Activated naive CD8-positive, alpha-beta T cell treated with anti-CD3 and anti-CD28 coated beads, Interleukin-2, amount 50 U/mL, for 24 hours (primary cell): Measurements from ENCODE around the gene NUCB1.
"Not testable (repeated sequence)": the region's sequence is repeated elsewhere in the genome, so short reads cannot be mapped to it uniquely, and the experiment has no call there.

Experiments used
- ATAC-seq: fragments of 150-1000 bp; cut with Tn5 transposase; one replicate; pipeline ENCODE4 v1.10.0; 2021
- DNase-seq: peaks from one replicate; pipeline ENCODE4 v3.0.0; 2021
- H3K27ac Mint-ChIP-seq: one replicate; pipeline ENCODE4 v1.8.0; 2021; ENCODE audit warnings: mild to moderate bottlenecking, mixed read lengths
- H3K27me3 Mint-ChIP-seq: one replicate; pipeline ENCODE4 v1.8.0; 2021; ENCODE audit warnings: mixed read lengths
- H3K36me3 Mint-ChIP-seq: one replicate; pipeline ENCODE4 v1.8.0; 2021; ENCODE audit warnings: low read depth, mixed read lengths
- H3K4me1 Mint-ChIP-seq: one replicate; pipeline ENCODE4 v1.8.0; 2021; ENCODE audit warnings: mixed read lengths
- H3K4me3 Mint-ChIP-seq: one replicate; pipeline ENCODE4 v1.8.0; 2021; ENCODE audit warnings: mild to moderate bottlenecking, moderate library complexity, mixed read lengths
- H3K9me3 Mint-ChIP-seq: one replicate; pipeline ENCODE4 v1.8.0; 2021; ENCODE audit warnings: mixed read lengths

Gene NUCB1

GRCh38 chr19:48870048-48870447 lies 30.1 kb upstream of the NUCB1 start:
- Mint-ChIP-seq H3K36me3 (peaks cover 30% of the 10 kb centered on the region), H3K4me3 (no peak overlapping the region), H3K4me1 (peaks cover 31% of the 10 kb centered on the region), H3K27me3 (peaks cover 7% of the 10 kb centered on the region), H3K27ac (no peak overlapping the region), H3K9me3 (no peaks in the 10 kb centered on the region)
- ATAC-seq (no peak), DNase-seq (no peak)

- peaks cover 43% of the 10 kb centered on the region for H3K36me3 Mint-ChIP-seq
- peak overlapping the region; percentile 97 for H3K4me3 Mint-ChIP-seq
- not testable (repeated sequence) for ATAC-seq, DNase-seq, H3K9me3 Mint-ChIP-seq, H3K27me3 Mint-ChIP-seq
- peaks cover 46% of the 10 kb centered on the region for H3K4me1 Mint-ChIP-seq
- H3K27ac Mint-ChIP-seq = peak overlapping the region; percentile 99
These were observed 28.5 kb upstream of the NUCB1 start for GRCh38 chr19:48871471-48872181.

- H3K9me3 Mint-ChIP-seq = no peaks in the 10 kb centered on the region
- H3K4me3 Mint-ChIP-seq = peak within 1 kb of the TSS; percentile 97
These were observed 27.8 kb upstream of the NUCB1 start, which contains the start of gene PPP1R15A for GRCh38 chr19:48872182-48872883. PPP1R15A (plus strand) TSS chr19:48872421; CDS start chr19:48873234, 813 bp downstream.

GRCh38 chr19:48872884-48873475 lies 27.1 kb upstream of the NUCB1 start:
- Mint-ChIP-seq H3K27me3 (peaks cover 6% of the 10 kb centered on the region), H3K9me3 (no peaks in the 10 kb centered on the region), H3K4me3 (peak overlapping the region; percentile 97), H3K36me3 (peaks cover 50% of the 10 kb centered on the region), H3K27ac (peak overlapping the region; percentile 99), H3K4me1 (peaks cover 57% of the 10 kb centered on the region)
- DNase-seq = peak; percentile 76
- peak; percentile 51 for ATAC-seq

More at GRCh38 chr19:48872182-48872883, 27.8 kb upstream of the NUCB1 start, which contains the start of gene PPP1R15A:
- Mint-ChIP-seq H3K27me3 (peaks cover 7% of the 10 kb centered on the region), H3K4me1 (peaks cover 51% of the 10 kb centered on the region), H3K27ac (peak within 1 kb of the TSS; percentile 99), H3K36me3 (peaks cover 44% of the 10 kb centered on the region)
- DNase-seq = peak; percentile 99
- ATAC-seq = peak; percentile 29

- Mint-ChIP-seq H3K9me3 (no peaks in the 10 kb centered on the region), H3K27me3 (peaks cover 2% of the 10 kb centered on the region), H3K4me1 (peaks cover 60% of the 10 kb centered on the region), H3K4me3 (peak overlapping the region; percentile 97), H3K27ac (peak overlapping the region; percentile 99), H3K36me3 (peaks cover 52% of the 10 kb centered on the region)
- ATAC-seq (no peak), DNase-seq (no peak)
These were observed 26.4 kb upstream of the NUCB1 start for GRCh38 chr19:48873476-48874302.

GRCh38 chr19:48874303-48875135 lies 25.6 kb upstream of the NUCB1 start:
- Mint-ChIP-seq H3K36me3 (peaks cover 52% of the 10 kb centered on the region), H3K4me1 (peaks cover 62% of the 10 kb centered on the region), H3K27me3 (peaks cover 2% of the 10 kb centered on the region), H3K4me3 (peak overlapping the region; percentile 97), H3K27ac (peak overlapping the region; percentile 99), H3K9me3 (no peaks in the 10 kb centered on the region)
- ATAC-seq (no peak), DNase-seq (no peak)

GRCh38 chr19:48876043-48876981 lies 23.8 kb upstream of the NUCB1 start:
- Mint-ChIP-seq H3K4me1 (peaks cover 62% of the 10 kb centered on the region), H3K4me3 (peak overlapping the region; percentile 97), H3K27ac (peak overlapping the region; percentile 99), H3K36me3 (peaks cover 52% of the 10 kb centered on the region)
- not testable (repeated sequence) for H3K27me3 Mint-ChIP-seq, H3K9me3 Mint-ChIP-seq, ATAC-seq
- DNase-seq = peak; percentile 56

- Mint-ChIP-seq H3K4me1 (peaks cover 58% of the 10 kb centered on the region), H3K4me3 (no peak overlapping the region), H3K27ac (peak overlapping the region; percentile 3), H3K27me3 (no peaks in the 10 kb centered on the region), H3K9me3 (no peaks in the 10 kb centered on the region), H3K36me3 (peaks cover 44% of the 10 kb centered on the region)
- ATAC-seq (no peak), DNase-seq (no peak)
These were observed 22.3 kb upstream of the NUCB1 start for GRCh38 chr19:48877855-48878195.

- H3K27me3 Mint-ChIP-seq = no peaks in the 10 kb centered on the region
- no peak for ATAC-seq
- H3K36me3 Mint-ChIP-seq = peaks cover 38% of the 10 kb centered on the region
- H3K4me3 Mint-ChIP-seq = no peak overlapping the region
- H3K9me3 Mint-ChIP-seq = no peaks in the 10 kb centered on the region
- DNase-seq = no peak
- peaks cover 53% of the 10 kb centered on the region for H3K4me1 Mint-ChIP-seq
- peak overlapping the region; percentile 3 for H3K27ac Mint-ChIP-seq
These were observed 21.7 kb upstream of the NUCB1 start for GRCh38 chr19:48878196-48879024.

GRCh38 chr19:48879025-48879637 lies 21.0 kb upstream of the NUCB1 start:
- Mint-ChIP-seq H3K36me3 (peaks cover 31% of the 10 kb centered on the region), H3K4me3 (no peak overlapping the region), H3K27me3 (no peaks in the 10 kb centered on the region), H3K4me1 (peaks cover 46% of the 10 kb centered on the region), H3K9me3 (no peaks in the 10 kb centered on the region), H3K27ac (no peak overlapping the region)
- DNase-seq = no peak
- ATAC-seq = no peak

- not testable (repeated sequence) for ATAC-seq, H3K27ac Mint-ChIP-seq, H3K4me3 Mint-ChIP-seq, DNase-seq, H3K9me3 Mint-ChIP-seq, H3K27me3 Mint-ChIP-seq
- Mint-ChIP-seq H3K4me1 (peaks cover 40% of the 10 kb centered on the region), H3K36me3 (peaks cover 26% of the 10 kb centered on the region)
These were observed 20.4 kb upstream of the NUCB1 start for GRCh38 chr19:48879696-48880095.
